Prostate gland (tissue), 2 donors: ENCODE measurements around the gene LIMD2. TPM values are rescaled to one million over a fixed set of nuclear protein-coding genes. Genes with fewer than 3 reads are reported as not detected.

Source experiments
- DNase-seq: peaks from one replicate; pipeline ENCODE4 v3.0.0-alpha.2; 2019; ENCODE audit warnings: low spot score
- H3K27ac ChIP-seq, 2 donors: fragments of 200-600 bp; sonication (generic); 2 replicates each; pipeline ENCODE4 v1.5.1; 2017 to 2019
- H3K27me3 ChIP-seq: fragments of 200-600 bp; sonication (generic); replicated peaks from 2 replicates; pipeline ENCODE4 v1.5.1; 2019; ENCODE audit not compliant: insufficient read depth
- H3K36me3 ChIP-seq, 2 donors: fragments of 200-600 bp; sonication (generic); 1 replicate in 1 of 2; 2 replicates in 1 of 2; pipeline versions ENCODE4 v1.5.1 to v1.8.1; 2017 to 2019
- H3K4me1 ChIP-seq: fragments of 200-600 bp; sonication (generic); replicated peaks from 2 replicates; pipeline ENCODE4 v1.5.1; 2019
- H3K4me3 ChIP-seq, 2 donors: fragments of 200-600 bp; sonication (generic); 2 replicates each; pipeline ENCODE4 v1.5.1; 2017 to 2019
- H3K9me3 ChIP-seq: fragments of 200-600 bp; sonication (generic); 2 replicates; pipeline ENCODE4 v1.5.1; 2017
- CTCF ChIP-seq, 4 experiments: fragments of 200-600 bp in 2 of 4; fragments of 450-650 bp in 2 of 4; sonication (generic) in 2 of 4; IDR thresholded peaks; 1 replicate in 3 of 4; 2 replicates in 1 of 4; pipeline ENCODE4 v1.5.1; 2016 to 2019; ENCODE audit warnings: antibody characterized with exemption in 4 of 4, mild to moderate bottlenecking in 2 of 4, moderate library complexity in 2 of 4
- POLR2A ChIP-seq: fragments of 450-650 bp; IDR thresholded peaks from one replicate; pipeline ENCODE4 v1.6.1; 2016; ENCODE audit warnings: antibody characterized with exemption, mild to moderate bottlenecking
- POLR2AphosphoS5 ChIP-seq: sonication (generic); formaldehyde crosslinking; IDR thresholded peaks from one replicate; pipeline ENCODE4 v1.6.1; 2017; ENCODE audit warnings: antibody characterized with exemption
- WGBS: methylation state at CpG from one replicate; pipeline ENCODE4 v1.1.5; 2018; 5-methylcytosine and 5-hydroxymethylcytosine counted together
- intact Hi-C: fragments of 100-400 bp; cut with DNase I; formaldehyde crosslinking; loops from one replicate; pipeline ENCODE4 v1.14.2; 2022
- total RNA-seq, 2 donors: library from RNA; depleted of rRNA; stranded (reverse); fragments of >200 nt; gene quantifications; one replicate each; pipeline ENCODE4 v1.1.0, GENCODE V29; 2016

LIMD2 gene
- total RNA-seq, 2 donors from 2014 or later, result 29.9 to 51.9 TPM

GRCh38 chr17:63714550-63715277 is 14.8 kb upstream of the LIMD2 start:
- H3K27me3 ChIP-seq, result no peaks in the 10 kb centered on the region
- DNase-seq, result no peak
- intact Hi-C loops, result loop anchor here (5.0 kb wide), 1 partner anchor 37 kb away; no protein-coding TSS in a partner anchor
- WGBS, result 57% methylated on average over 10 of the region's 10 CpGs
- H3K4me3 ChIP-seq, result no peak overlapping the region
- no peaks in the 10 kb centered on the region for H3K36me3 ChIP-seq
- no peaks in the 10 kb centered on the region for H3K4me1 ChIP-seq
- no peaks in the 10 kb centered on the region for H3K9me3 ChIP-seq
- H3K27ac ChIP-seq, result no peak overlapping the region
- no peak for TF ChIP-seq CTCF (IDR thresholded peaks at IDR 0.05)
- no peak for TF ChIP-seq POLR2AphosphoS5
- TF ChIP-seq POLR2A, result no peak

GRCh38 chr17:63709110-63709509 is 9.2 kb upstream of the LIMD2 start:
- WGBS, result 92% methylated on average over 6 of the region's 6 CpGs
- no peak for DNase-seq
- Histone ChIP-seq H3K36me3 (no peaks in the 10 kb centered on the region), H3K4me3 (no peak overlapping the region), H3K9me3 (no peaks in the 10 kb centered on the region), H3K27ac (no peak overlapping the region), H3K27me3 (no peaks in the 10 kb centered on the region), H3K4me1 (no peaks in the 10 kb centered on the region)
- TF ChIP-seq POLR2AphosphoS5, result no peak
- no peak for TF ChIP-seq POLR2A
- TF ChIP-seq CTCF (IDR thresholded peaks at IDR 0.05), result no peak
- intact Hi-C loops, result no loop called here

DNA sequence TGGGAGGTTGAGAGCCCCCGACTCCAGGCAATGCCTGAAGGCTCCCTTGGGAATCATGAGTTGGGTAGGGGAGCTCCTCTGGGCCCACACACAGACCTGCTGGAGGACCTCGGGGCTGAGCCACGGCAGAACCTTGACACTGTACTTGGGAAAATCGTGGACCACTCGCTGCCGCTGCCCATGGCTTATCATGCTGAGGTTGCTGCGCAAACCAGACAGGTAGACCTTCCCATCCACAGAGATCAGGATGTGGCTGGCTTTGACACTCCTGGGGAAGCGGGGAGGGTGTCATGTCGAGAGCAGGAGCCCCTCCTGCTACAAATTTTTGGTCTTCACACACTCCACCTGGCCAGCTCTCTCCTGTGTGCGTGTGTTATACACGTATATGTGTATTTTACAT is 7.2 kb upstream of the LIMD2 start:
- 91% methylated on average over 11 of the region's 11 CpGs for WGBS
- H3K27ac ChIP-seq, result no peak overlapping the region
- H3K27me3 ChIP-seq, result no peaks in the 10 kb centered on the region

GRCh38 chr17:63706336-63707082 is 6.6 kb upstream of the LIMD2 start:
- Histone ChIP-seq H3K27ac (no peak overlapping the region), H3K4me3 (no peak overlapping the region), H3K27me3 (no peaks in the 10 kb centered on the region), H3K9me3 (no peaks in the 10 kb centered on the region), H3K36me3 (no peaks in the 10 kb centered on the region), H3K4me1 (no peaks in the 10 kb centered on the region)
- intact Hi-C loops, result no loop called here
- DNase-seq, result no peak
- WGBS, result 73% methylated on average over 7 of the region's 7 CpGs
- TF ChIP-seq POLR2A, result no peak
- TF ChIP-seq CTCF (IDR thresholded peaks at IDR 0.05), result no peak
- no peak for TF ChIP-seq POLR2AphosphoS5

More for the DNA sequence above, 7.2 kb upstream of the LIMD2 start:
- Histone ChIP-seq H3K9me3 (no peaks in the 10 kb centered on the region), H3K4me1 (no peaks in the 10 kb centered on the region), H3K4me3 (no peak overlapping the region), H3K36me3 (no peaks in the 10 kb centered on the region)
- TF ChIP-seq POLR2A (no peak), CTCF (IDR thresholded peaks at IDR 0.05) (no peak)
- DNase-seq, result no peak
- intact Hi-C loops, result no loop called here
